Upper lobe of right lung (tissue), 1 donor: ENCODE measurements around the gene ARHGEF28. TPM values are rescaled to one million over a fixed set of nuclear protein-coding genes. Genes with fewer than 3 reads are reported as not detected.

ENCODE experiments used
- ATAC-seq: fragments of 200-7000 bp; cut with Tn5 transposase; one replicate; pipeline ENCODE4 v1.9.1; 2020; ENCODE audit warnings: mild to moderate bottlenecking, moderate library complexity
- DNase-seq: peaks from one replicate; pipeline ENCODE4 v3.0.0-alpha.2; 2020
- H3K27ac ChIP-seq: fragments of 200-600 bp; one replicate; pipeline ENCODE4 v1.8.0; 2022
- H3K27me3 ChIP-seq: fragments of 200-600 bp; one replicate; pipeline ENCODE4 v1.8.0; 2022; ENCODE audit warnings: mild to moderate bottlenecking
- H3K36me3 ChIP-seq: fragments of 200-600 bp; one replicate; pipeline ENCODE4 v1.8.0; 2022
- H3K4me1 ChIP-seq: fragments of 200-600 bp; one replicate; pipeline ENCODE4 v1.8.0; 2022
- H3K4me3 ChIP-seq: fragments of 200-600 bp; one replicate; pipeline ENCODE4 v1.8.0; 2022; ENCODE audit warnings: mild to moderate bottlenecking
- H3K9me3 ChIP-seq: fragments of 200-600 bp; one replicate; pipeline ENCODE4 v1.8.0; 2022
- CTCF ChIP-seq: fragments of 200-600 bp; IDR thresholded peaks from one replicate; pipeline ENCODE4 v1.8.0; 2022; ENCODE audit warnings: antibody characterized with exemption
- intact Hi-C: fragments of 100-400 bp; cut with DNase I; formaldehyde crosslinking; loops from one replicate; pipeline ENCODE4 v1.11.0; 2022
- total RNA-seq: library from RNA; stranded (reverse); fragmentation: NEBNext Ultra II Directional; extraction: Animal tissue kit (Norgen Biotek cat#: 25700); gene quantifications from one replicate; pipeline ENCODE4 v1.2.1, GENCODE V29; 2021
- donor health status: DM: no; HTN: yes; CAD: no; lungs with severe emphysema.

Gene ARHGEF28
- total RNA-seq, 1 donor from 2014 or later, result 22.3 TPM

GRCh38 chr5:73615947-73616346 lies 10.0 kb upstream of the ARHGEF28 start:
- ATAC-seq, result no peak
- Histone ChIP-seq H3K36me3 (no peaks in the 10 kb centered on the region), H3K27ac (no peak overlapping the region)

GRCh38 chr5:73617510-73618279 lies 8.3 kb upstream of the ARHGEF28 start:
- Histone ChIP-seq H3K9me3 (no peaks in the 10 kb centered on the region), H3K4me1 (no peaks in the 10 kb centered on the region), H3K27me3 (no peaks in the 10 kb centered on the region), H3K4me3 (no peak overlapping the region), H3K27ac (no peak overlapping the region), H3K36me3 (no peaks in the 10 kb centered on the region)
- intact Hi-C loops, result no loop called here
- ATAC-seq (no peak), DNase-seq (no peak)
- no peak for TF ChIP-seq CTCF

More at GRCh38 chr5:73615947-73616346, 10.0 kb upstream of the ARHGEF28 start:
- Histone ChIP-seq H3K9me3 (no peaks in the 10 kb centered on the region), H3K4me3 (no peak overlapping the region), H3K27me3 (no peaks in the 10 kb centered on the region), H3K4me1 (no peaks in the 10 kb centered on the region)
- TF ChIP-seq CTCF, result no peak
- no peak for DNase-seq
- intact Hi-C loops, result no loop called here

DNA sequence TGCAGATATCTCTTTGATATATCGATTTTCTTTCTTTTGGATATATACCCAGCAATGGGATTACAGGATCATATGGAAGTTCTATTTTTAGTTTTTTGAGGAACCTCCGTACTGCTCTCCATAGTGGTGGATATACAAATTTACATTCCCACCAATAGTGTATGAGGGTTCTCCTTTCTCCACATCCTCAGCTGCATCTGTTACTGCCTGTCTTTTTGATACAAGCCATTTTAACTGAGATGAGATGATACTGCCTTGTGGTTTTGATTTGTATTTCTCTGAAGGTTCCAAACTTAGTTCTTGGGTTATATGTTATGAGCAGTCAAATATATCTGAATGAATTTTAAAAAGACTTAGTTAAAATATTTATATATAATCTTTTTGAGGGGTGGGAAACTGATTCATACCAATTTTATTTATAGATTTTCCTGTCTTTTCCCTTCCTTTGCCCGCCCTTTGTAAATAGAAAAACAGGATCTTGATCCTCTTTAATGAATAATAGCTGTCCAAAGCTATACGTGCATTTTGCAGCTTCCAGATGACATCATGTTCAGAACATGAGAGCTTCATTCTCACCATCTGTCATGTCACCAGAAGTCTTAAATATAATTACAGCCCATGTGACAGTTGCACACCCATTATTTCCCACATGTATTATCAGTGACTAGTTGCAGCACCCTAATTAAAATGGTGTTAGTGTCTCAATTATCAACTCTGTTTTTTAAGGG lies 6.2 kb upstream of the ARHGEF28 start:
- H3K27me3 ChIP-seq, result no peaks in the 10 kb centered on the region
- no peaks in the 10 kb centered on the region for H3K9me3 ChIP-seq
- no peak for DNase-seq
- no peak overlapping the region for H3K27ac ChIP-seq
- intact Hi-C loops, result no loop called here
- ATAC-seq, result no peak
- no peaks in the 10 kb centered on the region for H3K36me3 ChIP-seq
- H3K4me1 ChIP-seq, result peaks cover under 1% of the 10 kb centered on the region
- no peak for TF ChIP-seq CTCF
- H3K4me3 ChIP-seq, result no peak overlapping the region

DNA sequence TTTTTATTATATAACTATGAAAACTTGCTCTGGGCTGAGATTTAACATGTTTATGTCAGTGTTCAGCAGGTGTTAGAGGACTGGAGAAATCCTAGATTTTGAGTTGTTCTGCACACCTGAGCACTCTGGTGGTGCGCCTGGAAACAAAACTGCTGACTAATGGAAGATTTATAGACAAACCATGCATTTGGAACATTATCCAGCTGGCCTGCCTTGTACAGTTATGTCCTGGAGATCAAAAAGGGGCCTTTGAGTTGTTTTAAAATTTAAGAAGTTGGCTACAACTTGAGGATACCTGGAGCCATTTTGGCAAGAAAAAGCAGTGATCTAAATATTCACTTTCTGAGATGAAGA lies 5.7 kb upstream of the ARHGEF28 start:
- ATAC-seq (no peak), DNase-seq (no peak)
- Histone ChIP-seq H3K4me1 (peaks cover 6% of the 10 kb centered on the region), H3K27ac (no peak overlapping the region), H3K9me3 (no peaks in the 10 kb centered on the region), H3K36me3 (no peaks in the 10 kb centered on the region), H3K27me3 (no peaks in the 10 kb centered on the region), H3K4me3 (no peak overlapping the region)
- intact Hi-C loops, result no loop called here
- TF ChIP-seq CTCF, result no peak

DNA sequence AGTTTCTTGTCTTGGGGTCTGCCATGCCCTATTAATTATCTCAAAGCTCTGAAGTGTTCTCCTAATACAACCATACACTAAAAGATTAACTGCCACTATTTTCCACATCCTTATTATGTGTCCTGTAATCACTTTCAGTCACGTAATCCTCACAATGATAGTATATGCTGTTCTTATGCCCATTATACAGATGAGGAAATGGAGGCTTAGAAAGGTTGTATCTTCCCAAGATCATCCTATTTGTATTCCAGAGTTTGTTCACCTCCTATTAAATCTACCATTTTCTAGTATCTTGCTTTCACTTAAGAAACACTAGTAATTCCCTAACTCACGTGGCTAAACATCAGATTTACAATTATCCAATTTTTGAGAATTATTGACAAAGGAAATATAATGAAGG lies 2.9 kb upstream of the ARHGEF28 start:
- no peak for ATAC-seq

More for the DNA sequence above, 2.9 kb upstream of the ARHGEF28 start:
- peaks cover 7% of the 10 kb centered on the region for H3K4me1 ChIP-seq
- H3K36me3 ChIP-seq, result no peaks in the 10 kb centered on the region
- intact Hi-C loops, result no loop called here
- no peak for DNase-seq
- no peak for TF ChIP-seq CTCF
- H3K9me3 ChIP-seq, result no peaks in the 10 kb centered on the region
- H3K27me3 ChIP-seq, result no peaks in the 10 kb centered on the region
- H3K27ac ChIP-seq, result no peak overlapping the region
- no peak overlapping the region for H3K4me3 ChIP-seq
